SK-N-SH (cell line): ENCODE data around the gene SH3RF1. TPM values are rescaled to one million over a fixed set of nuclear protein-coding genes. Genes with fewer than 3 reads are reported as not detected.

Source experiments
- CTCF ChIA-PET: fragments of 300-600, 350-600 bp; formaldehyde crosslinking; extraction: SDS; loops from one replicate; lab custom pipeline; 2021; lab: Yijun Ruan, JAX
- POLR2A ChIA-PET: fragments of 350-600 bp; sonication (Branson Sonifier 250); formaldehyde crosslinking; extraction: SDS; loops from one replicate; lab custom pipeline; 2020; ENCODE audit warnings: antibody characterized with exemption, inconsistent platforms; lab: Yijun Ruan, JAX
- DNase-seq: peaks from one replicate; pipeline ENCODE4 v3.0.0; 2012
- H2AFZ ChIP-seq: fragments of 200-600 bp; sonication (generic); 2 replicates; pipeline ENCODE4 v1.8.1; 2016; ENCODE audit warnings: antibody characterized with exemption, mild to moderate bottlenecking, low read depth
- H3F3A ChIP-seq: fragments of 200-600 bp; sonication (generic); replicated peaks from 2 replicates; pipeline ENCODE3; 2016; ENCODE audit warnings: antibody characterized with exemption, mild to moderate bottlenecking; ENCODE audit not compliant: insufficient read depth
- H3K27ac ChIP-seq, 2 experiments: fragments of 200-500 bp in 1 of 2; fragments of 200-600 bp in 1 of 2; sonication (Bioruptor generic) in 1 of 2; sonication (generic), shearing (Covaris generic) in 1 of 2; 2 replicates each; pipeline versions ENCODE4 v1.5.1 to v1.6.1; 2014 to 2016; ENCODE audit warnings: low read depth in 2 of 2, inconsistent platforms in 1 of 2, low read length in 1 of 2, mild to moderate bottlenecking in 1 of 2, mixed read lengths in 1 of 2
- H3K27me3 ChIP-seq: fragments of 200-600 bp; sonication (generic), shearing (Covaris generic); 2 replicates; pipeline ENCODE4 v1.6.1; 2016; ENCODE audit warnings: mixed run types; ENCODE audit not compliant: insufficient read depth
- H3K36me3 ChIP-seq, 2 experiments: fragments of 200-500 bp in 1 of 2; fragments of 200-600 bp in 1 of 2; sonication (Bioruptor generic) in 1 of 2; sonication (generic) in 1 of 2; replicated peaks in 1 of 2; 2 replicates each; pipeline versions ENCODE3 to v1.5.1; 2014 to 2016; ENCODE audit warnings: low read length in 1 of 2, mild to moderate bottlenecking in 1 of 2; ENCODE audit not compliant: insufficient read depth in 2 of 2, control insufficient read depth in 1 of 2
- H3K4me1 ChIP-seq, 2 experiments: fragments of 200-500 bp in 1 of 2; fragments of 200-600 bp in 1 of 2; sonication (Bioruptor generic) in 1 of 2; sonication (generic), shearing (Covaris generic) in 1 of 2; 2 replicates each; pipeline versions ENCODE4 v1.5.1 to v1.6.1; 2014 to 2016; ENCODE audit warnings: low read depth in 1 of 2, low read length in 1 of 2, mixed run types in 1 of 2; ENCODE audit not compliant: insufficient read depth in 2 of 2, control insufficient read depth in 1 of 2
- H3K4me2 ChIP-seq: fragments of 200-600 bp; sonication (generic), shearing (Covaris generic); 2 replicates; pipeline ENCODE4 v1.6.1; 2017; ENCODE audit warnings: mixed run types
- H3K4me3 ChIP-seq, 2 experiments: fragments of 200-500 bp in 1 of 2; fragments of 200-600 bp in 1 of 2; sonication (Bioruptor generic) in 1 of 2; sonication (generic), shearing (Covaris generic) in 1 of 2; 2 replicates each; pipeline versions ENCODE4 v1.5.1 to v1.8.1; 2014 to 2016; ENCODE audit warnings: low read depth in 2 of 2, inconsistent platforms in 1 of 2, low read length in 1 of 2, mild to moderate bottlenecking in 1 of 2, mixed read lengths in 1 of 2, moderate library complexity in 1 of 2
- H3K79me2 ChIP-seq: fragments of 200-600 bp; sonication (generic); 2 replicates; pipeline ENCODE4 v1.8.1; 2017; ENCODE audit warnings: mild to moderate bottlenecking; ENCODE audit not compliant: insufficient read depth
- H3K9ac ChIP-seq: fragments of 200-600 bp; sonication (generic); 2 replicates; pipeline ENCODE4 v1.6.1; 2017; ENCODE audit warnings: mixed run types
- H3K9me2 ChIP-seq: fragments of 200-600 bp; sonication (generic); 2 replicates; pipeline ENCODE4 v1.6.1; 2017; ENCODE audit warnings: mixed run types
- H3K9me3 ChIP-seq: fragments of 200-600 bp; sonication (generic); 2 replicates; pipeline ENCODE4 v1.6.1; 2017; ENCODE audit warnings: mixed run types, mild to moderate bottlenecking, moderate library complexity
- H4K20me1 ChIP-seq: fragments of 200-600 bp; sonication (generic); 2 replicates; pipeline ENCODE4 v1.6.1; 2017; ENCODE audit warnings: mild to moderate bottlenecking, mixed run types; ENCODE audit not compliant: insufficient read depth
- CHD2 ChIP-seq: fragments of 150-350 bp; IDR thresholded peaks from 2 replicates; pipeline ENCODE4 v1.6.1; 2018; ENCODE audit warnings: low read length; ENCODE audit not compliant: partially characterized antibody
- EP300 ChIP-seq, 2 experiments: IDR thresholded peaks; 2 replicates each; pipeline versions ENCODE4 v1.4.0 to v1.6.1; 2012; ENCODE audit warnings: borderline replicate concordance in 1 of 2, low read depth in 1 of 2, low read length in 1 of 2
- FOXJ3 ChIP-seq: sonication (generic); formaldehyde crosslinking; IDR thresholded peaks from 2 replicates; pipeline ENCODE4 v1.5.1; 2020; ENCODE audit warnings: mild to moderate bottlenecking, missing genetic modification reagents
- GATA2 ChIP-seq: sonication (generic); formaldehyde crosslinking; IDR thresholded peaks from 2 replicates; pipeline ENCODE4 v1.5.0; 2020; ENCODE audit warnings: mild to moderate bottlenecking, missing genetic modification reagents
- NRF1 ChIP-seq: IDR thresholded peaks from 2 replicates; pipeline ENCODE4 v1.6.1; 2012; ENCODE audit warnings: low read depth, mild to moderate bottlenecking, low read length
- POLR2AphosphoS5 ChIP-seq: IDR thresholded peaks from 2 replicates; pipeline ENCODE4 v1.6.1; 2012; ENCODE audit warnings: low read depth, low read length
- RAD21 ChIP-seq: IDR thresholded peaks from 2 replicates; pipeline ENCODE4 v1.6.1; 2012; ENCODE audit warnings: mild to moderate bottlenecking, low read length
- REST ChIP-seq: IDR thresholded peaks from 2 replicates; pipeline ENCODE4 v1.6.1; 2012; ENCODE audit warnings: mild to moderate bottlenecking, low read depth, low read length, moderate library complexity
- RFX5 ChIP-seq: IDR thresholded peaks from 2 replicates; pipeline ENCODE4 v1.6.1; 2012; ENCODE audit warnings: mild to moderate bottlenecking, improper control_type of control experiment, low read length
- SMC3 ChIP-seq: IDR thresholded peaks from 2 replicates; pipeline ENCODE4 v1.6.1; 2012; ENCODE audit warnings: low read depth, low read length, improper control_type of control experiment
- TAF1 ChIP-seq: IDR thresholded peaks from 2 replicates; pipeline ENCODE4 v1.6.1; 2012; ENCODE audit warnings: low read depth, mild to moderate bottlenecking, low read length, moderate library complexity, borderline replicate concordance
- USF2 ChIP-seq: fragments of 150-350 bp; IDR thresholded peaks from 2 replicates; pipeline ENCODE4 v1.6.1; 2017; ENCODE audit warnings: antibody characterized with exemption, low read length, low read depth, borderline replicate concordance
- WGBS: methylation state at CpG from one replicate; pipeline ENCODE4 v1.1.6; 2017; ENCODE audit warnings: low lambda C conversion rate; 5-methylcytosine and 5-hydroxymethylcytosine counted together
- polyA plus RNA-seq, 3 experiments: library from polyadenylated mRNA; depleted of rRNA; stranded (reverse); fragments of >200 nt; gene quantifications; 2 replicates each; pipeline ENCODE4 v1.2.3, GENCODE V29; 2012

SH3RF1 gene
- polyA plus RNA-seq, 1 of the 3 experiments (the other 2 are of a cell fraction), result 22.0 TPM

DNA sequence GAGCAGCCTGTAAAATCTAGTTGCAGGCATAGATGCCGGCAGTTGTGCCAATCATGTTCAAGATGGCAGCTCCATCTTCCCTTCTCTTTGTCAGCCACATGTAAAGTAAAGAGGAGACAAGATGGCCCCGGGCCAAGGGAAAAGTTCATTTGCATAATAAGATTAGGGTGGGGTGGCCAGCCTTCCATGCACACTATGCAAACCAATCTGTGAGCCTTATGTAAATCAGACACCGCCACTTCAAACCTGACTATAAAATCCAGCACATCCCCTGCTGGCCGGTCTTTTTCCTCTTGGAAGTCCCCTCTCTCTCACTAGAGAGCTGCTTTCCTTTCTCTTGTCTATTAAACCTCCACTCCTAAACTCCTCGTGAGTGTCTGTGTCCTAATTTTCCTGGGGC lies 181.8 kb downstream of the SH3RF1 start:
- Histone ChIP-seq H3K9me2 (no peaks in the 10 kb centered on the region), H3K27me3 (no peaks in the 10 kb centered on the region), H3K27ac (no peak overlapping the region), H2AFZ (no peak overlapping the region), H3K4me3 (no peak overlapping the region), H3K36me3 (peaks cover 15 to 76% of the 10 kb centered on the region in 2 experiments), H4K20me1 (no peaks in the 10 kb centered on the region), H3K79me2 (no peaks in the 10 kb centered on the region; the same call in none of the 2 replicates), H3F3A (peaks cover 19% of the 10 kb centered on the region), H3K4me2 (no peak overlapping the region), H3K4me1 (peaks cover 0 to 7% of the 10 kb centered on the region in 2 experiments; a peak in 1 of 4 replicates), H3K9ac (no peak overlapping the region), H3K9me3 (no peaks in the 10 kb centered on the region)
- no peak for TF ChIP-seq NRF1
- no peak for TF ChIP-seq USF2
- TF ChIP-seq RFX5, result no peak
- no peak for TF ChIP-seq REST
- no peak for TF ChIP-seq POLR2AphosphoS5
- TF ChIP-seq SMC3, result no peak
- no peak for TF ChIP-seq CHD2
- TF ChIP-seq TAF1, result no peak
- ChIA-PET CTCF (no interaction called here), POLR2A (no interaction called here)
- WGBS, result 85% methylated on average over 5 of the region's 5 CpGs
- no peak for DNase-seq

DNA sequence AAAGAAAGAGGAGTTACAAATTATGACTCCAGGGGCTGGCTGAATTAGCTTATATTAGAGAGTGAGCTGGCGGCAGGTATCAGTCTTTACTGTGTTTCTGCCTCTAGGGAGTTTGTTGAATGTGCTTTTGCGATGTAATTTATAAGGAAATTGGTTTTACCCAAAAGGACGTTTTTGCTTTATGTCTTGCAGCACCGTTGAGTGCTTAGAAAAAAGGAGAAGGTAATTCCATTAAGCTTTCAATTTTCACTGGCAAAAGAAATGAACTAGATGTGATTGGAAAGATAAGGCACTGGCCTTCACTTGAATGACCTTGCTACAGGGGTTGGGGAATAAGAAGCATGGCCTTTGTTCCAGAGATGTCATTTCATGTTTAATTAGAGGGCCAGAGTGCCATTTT lies 185.8 kb downstream of the SH3RF1 start:
- DNase-seq, result peak; percentile 51
- H3K4me1 ChIP-seq, result peaks cover 14 to 16% of the 10 kb centered on the region in 2 experiments; a peak in 3 of 4 replicates
- H3K9me2 ChIP-seq, result no peaks in the 10 kb centered on the region
- H2AFZ ChIP-seq, result no peak overlapping the region
- no peaks in the 10 kb centered on the region for H3K9me3 ChIP-seq
- TF ChIP-seq EP300 (IDR thresholded peaks at IDR 0.05; ENCODE audit: borderline replicate concordance in 1 of 2, low read depth in 1 of 2, low read length in 1 of 2), result peak in 1 of 2 experiments; percentile 86; a peak in 2 of 4 replicates
- peak; percentile 65; the same call in 1 of the 2 replicates for TF ChIP-seq FOXJ3 (CRISPR knock-in tag)
- peak; percentile 29 for TF ChIP-seq RAD21
- TF ChIP-seq USF2, result no peak
- TF ChIP-seq GATA2, result peak; percentile 94
- TF ChIP-seq CHD2, result peak; percentile 26
- POLR2A ChIA-PET, result interaction anchor here (0.8 to 1.1 kb wide), 2 partner anchors 75 to 185 kb away, joined by 4 read pairs; partner anchors contain the start of gene CBR4
- H4K20me1 ChIP-seq, result no peaks in the 10 kb centered on the region
- H3K4me3 ChIP-seq, result no peak overlapping the region
- CTCF ChIA-PET, result interaction anchor here (1.5 to 1.7 kb wide), 3 partner anchors 17 to 74 kb away, joined by 3 to 8 read pairs (median 4); no protein-coding TSS in a partner anchor
- H3K27ac ChIP-seq, result peak overlapping the region; percentile 12 to 70; a peak in 2 of 4 replicates
- WGBS, result 49% methylated on average over 4 of the region's 4 CpGs
- H3K79me2 ChIP-seq, result no peaks in the 10 kb centered on the region; the same call in 1 of the 2 replicates
- no peak overlapping the region for H3K9ac ChIP-seq
- H3K36me3 ChIP-seq, result peaks cover 3 to 51% of the 10 kb centered on the region in 2 experiments
- no peak overlapping the region for H3K4me2 ChIP-seq
- peaks cover 36% of the 10 kb centered on the region for H3F3A ChIP-seq
- no peaks in the 10 kb centered on the region for H3K27me3 ChIP-seq
